Measurements from ENCODE around the gene TNFAIP8L3.
"Not testable (repeated sequence)": the region's sequence is repeated elsewhere in the genome, so short reads cannot be mapped to it uniquely, and the experiment has no call there.

TNFAIP8L3 gene

GRCh38 chr15:51094606-51095569, at the start of gene TNFAIP8L3:
Gene TNFAIP8L3 (minus strand): TSS chr15:51094906. CDS start chr15:51094595, 311 bp downstream.
- DNase-seq (no peak), ATAC-seq (ENCODE audit: insufficient read depth, low read depth) (no peak)

GRCh38 chr15:51144021-51144532, 49.4 kb upstream of the TNFAIP8L3 start:
- H3K79me2 ChIP-seq (ENCODE audit: insufficient read depth, low read length) = no peaks in the 10 kb centered on the region
- H3K9ac ChIP-seq (ENCODE audit: low read depth, low read length) = no peak overlapping the region
- H3K27ac ChIP-seq (ENCODE audit: low read length) = no peak overlapping the region
- H3K27me3 ChIP-seq (ENCODE audit: insufficient read depth, low read length, poor library complexity) = no peaks in the 10 kb centered on the region
- H3K36me3 ChIP-seq (ENCODE audit: insufficient read depth, low read length) = no peaks in the 10 kb centered on the region
- no peaks in the 10 kb centered on the region for H4K20me1 ChIP-seq (ENCODE audit: insufficient read depth, low read length)
- H3K4me1 ChIP-seq (ENCODE audit: insufficient read depth, low read length) = no peaks in the 10 kb centered on the region
- H3K4me2 ChIP-seq (ENCODE audit: insufficient read depth, low read length) = no peak overlapping the region
- no peaks in the 10 kb centered on the region for H3K9me3 ChIP-seq (ENCODE audit: insufficient read depth, low read length, severe bottlenecking)
- TF ChIP-seq EZH2 (IDR thresholded peaks at IDR 0.05; ENCODE audit: borderline replicate concordance, low read depth, low read length, severe bottlenecking) (no peak), CTCF (IDR thresholded peaks at IDR 0.05; ENCODE audit: borderline replicate concordance, extremely low read depth, low read length, poor library complexity, severe bottlenecking) (no peak)
- H3K4me3 ChIP-seq (ENCODE audit: low read depth in 1 of 2, low read length in 2 of 2) = no peak overlapping the region
- ATAC-seq (ENCODE audit: insufficient read depth, low read depth) (no peak), DNase-seq (no peak)
- no peak overlapping the region for H2AFZ ChIP-seq (ENCODE audit: low read depth, low read length)

More at GRCh38 chr15:51094606-51095569, at the start of gene TNFAIP8L3:
- Histone ChIP-seq H3K79me2 (ENCODE audit: insufficient read depth, low read length) (no peaks in the 10 kb centered on the region), H3K36me3 (ENCODE audit: insufficient read depth, low read length) (no peaks in the 10 kb centered on the region), H4K20me1 (ENCODE audit: insufficient read depth, low read length) (no peaks in the 10 kb centered on the region), H3K4me2 (ENCODE audit: insufficient read depth, low read length) (no peak within 1 kb of the TSS), H3K27me3 (ENCODE audit: insufficient read depth, low read length, poor library complexity) (no peaks in the 10 kb centered on the region), H3K27ac (ENCODE audit: low read length) (no peak within 1 kb of the TSS), H3K4me3 (ENCODE audit: low read depth in 1 of 2, low read length in 2 of 2) (no peak within 1 kb of the TSS), H2AFZ (ENCODE audit: low read depth, low read length) (no peak within 1 kb of the TSS), H3K9ac (ENCODE audit: low read depth, low read length) (no peak within 1 kb of the TSS), H3K4me1 (ENCODE audit: insufficient read depth, low read length) (no peaks in the 10 kb centered on the region), H3K9me3 (ENCODE audit: insufficient read depth, low read length, severe bottlenecking) (no peaks in the 10 kb centered on the region)
- TF ChIP-seq CTCF (IDR thresholded peaks at IDR 0.05; ENCODE audit: borderline replicate concordance, extremely low read depth, low read length, poor library complexity, severe bottlenecking) = no peak
- TF ChIP-seq EZH2 (IDR thresholded peaks at IDR 0.05; ENCODE audit: borderline replicate concordance, low read depth, low read length, severe bottlenecking) = no peak

- not testable (repeated sequence) for H3K27me3 ChIP-seq (ENCODE audit: insufficient read depth, low read length, poor library complexity); H3K9me3 ChIP-seq (ENCODE audit: insufficient read depth, low read length, severe bottlenecking); DNase-seq; H3K36me3 ChIP-seq (ENCODE audit: insufficient read depth, low read length); H3K4me3 ChIP-seq (ENCODE audit: low read depth in 1 of 2, low read length in 2 of 2); H3K4me2 ChIP-seq (ENCODE audit: insufficient read depth, low read length); H3K27ac ChIP-seq (ENCODE audit: low read length); ATAC-seq (ENCODE audit: insufficient read depth, low read depth); H4K20me1 ChIP-seq (ENCODE audit: insufficient read depth, low read length); H3K4me1 ChIP-seq (ENCODE audit: insufficient read depth, low read length); H3K79me2 ChIP-seq (ENCODE audit: insufficient read depth, low read length); H2AFZ ChIP-seq (ENCODE audit: low read depth, low read length); H3K9ac ChIP-seq (ENCODE audit: low read depth, low read length)
Measured at GRCh38 chr15:51140347-51140746, 45.6 kb upstream of the TNFAIP8L3 start.

GRCh38 chr15:51139091-51139490, 44.4 kb upstream of the TNFAIP8L3 start:
- no peak for DNase-seq
- Histone ChIP-seq H3K27me3 (ENCODE audit: insufficient read depth, low read length, poor library complexity) (peaks cover 3% of the 10 kb centered on the region), H3K4me2 (ENCODE audit: insufficient read depth, low read length) (no peak overlapping the region), H3K36me3 (ENCODE audit: insufficient read depth, low read length) (no peaks in the 10 kb centered on the region), H3K27ac (ENCODE audit: low read length) (no peak overlapping the region), H3K4me3 (ENCODE audit: low read depth in 1 of 2, low read length in 2 of 2) (no peak overlapping the region), H2AFZ (ENCODE audit: low read depth, low read length) (no peak overlapping the region), H4K20me1 (ENCODE audit: insufficient read depth, low read length) (no peaks in the 10 kb centered on the region), H3K79me2 (ENCODE audit: insufficient read depth, low read length) (no peaks in the 10 kb centered on the region), H3K9me3 (ENCODE audit: insufficient read depth, low read length, severe bottlenecking) (no peaks in the 10 kb centered on the region), H3K9ac (ENCODE audit: low read depth, low read length) (no peak overlapping the region), H3K4me1 (ENCODE audit: insufficient read depth, low read length) (no peaks in the 10 kb centered on the region)
- no peak for ATAC-seq (ENCODE audit: insufficient read depth, low read depth)
- TF ChIP-seq CTCF (IDR thresholded peaks at IDR 0.05; ENCODE audit: borderline replicate concordance, extremely low read depth, low read length, poor library complexity, severe bottlenecking) (no peak), EZH2 (IDR thresholded peaks at IDR 0.05; ENCODE audit: borderline replicate concordance, low read depth, low read length, severe bottlenecking) (no peak)
